PC-3 (cell line): ENCODE measurements around the gene PRSS50.

ENCODE experiments used
- EZH2 ChIP-seq: fragments of 300-600 bp; sonication (generic); IDR thresholded peaks from one replicate; pipeline ENCODE4 v1.6.1; 2017; ENCODE audit warnings: antibody characterized with exemption, mild to moderate bottlenecking, low read length; ENCODE audit not compliant: unreplicated experiment
- EZH2phosphoT487 ChIP-seq: fragments of 300-600 bp; sonication (generic); IDR thresholded peaks from 2 replicates; pipeline ENCODE4 v1.6.1; 2018; ENCODE audit warnings: mild to moderate bottlenecking, antibody characterized with exemption, low read length, borderline replicate concordance
- TF ChIP-seq, protein P1 (sequence below): fragments of 300-600 bp; sonication (generic); conservative IDR thresholded peaks from 2 replicates; pipeline ENCODE4 v1.5.1; 2017; ENCODE audit warnings: antibody characterized with exemption, low read depth, mild to moderate bottlenecking, low read length

DNA sequence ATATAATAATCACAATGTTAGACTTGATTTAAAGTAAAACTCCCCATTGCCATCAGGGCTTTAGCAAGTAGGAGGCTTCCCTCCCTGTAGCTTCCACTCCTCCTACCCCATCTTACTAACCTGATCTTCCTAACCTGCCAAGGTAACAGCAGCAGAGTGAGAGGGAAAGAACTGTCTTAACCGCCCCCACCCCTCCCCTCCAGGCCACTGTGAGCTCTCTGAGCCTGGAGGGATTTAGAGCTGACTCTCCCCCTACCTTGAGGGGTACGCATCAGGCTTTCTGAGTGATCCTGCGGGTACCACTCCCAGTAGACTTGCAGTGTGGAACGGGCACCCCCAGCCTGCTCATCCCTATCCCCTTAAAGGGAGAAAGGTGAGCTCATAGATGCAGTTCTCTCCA, 11.4 kb upstream of the PRSS50 start:
- TF ChIP-seq, protein P1, sequence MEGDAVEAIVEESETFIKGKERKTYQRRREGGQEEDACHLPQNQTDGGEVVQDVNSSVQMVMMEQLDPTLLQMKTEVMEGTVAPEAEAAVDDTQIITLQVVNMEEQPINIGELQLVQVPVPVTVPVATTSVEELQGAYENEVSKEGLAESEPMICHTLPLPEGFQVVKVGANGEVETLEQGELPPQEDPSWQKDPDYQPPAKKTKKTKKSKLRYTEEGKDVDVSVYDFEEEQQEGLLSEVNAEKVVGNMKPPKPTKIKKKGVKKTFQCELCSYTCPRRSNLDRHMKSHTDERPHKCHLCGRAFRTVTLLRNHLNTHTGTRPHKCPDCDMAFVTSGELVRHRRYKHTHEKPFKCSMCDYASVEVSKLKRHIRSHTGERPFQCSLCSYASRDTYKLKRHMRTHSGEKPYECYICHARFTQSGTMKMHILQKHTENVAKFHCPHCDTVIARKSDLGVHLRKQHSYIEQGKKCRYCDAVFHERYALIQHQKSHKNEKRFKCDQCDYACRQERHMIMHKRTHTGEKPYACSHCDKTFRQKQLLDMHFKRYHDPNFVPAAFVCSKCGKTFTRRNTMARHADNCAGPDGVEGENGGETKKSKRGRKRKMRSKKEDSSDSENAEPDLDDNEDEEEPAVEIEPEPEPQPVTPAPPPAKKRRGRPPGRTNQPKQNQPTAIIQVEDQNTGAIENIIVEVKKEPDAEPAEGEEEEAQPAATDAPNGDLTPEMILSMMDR, result no peak
- no peak for TF ChIP-seq EZH2
- TF ChIP-seq EZH2phosphoT487, result no peak
